HG03095 (cell line): ENCODE results near the gene TPST2.
"Not testable (repeated sequence)": the region's sequence is repeated elsewhere in the genome, so short reads cannot be mapped to it uniquely, and the experiment has no call there.

Experiments
- ATAC-seq: cut with Tn5 transposase; IDR thresholded peaks from one replicate; pipeline ENCODE4 v1.9.1; 2021; ENCODE audit warnings: moderate library complexity; ENCODE audit not compliant: unreplicated experiment

The TPST2 gene

DNA sequence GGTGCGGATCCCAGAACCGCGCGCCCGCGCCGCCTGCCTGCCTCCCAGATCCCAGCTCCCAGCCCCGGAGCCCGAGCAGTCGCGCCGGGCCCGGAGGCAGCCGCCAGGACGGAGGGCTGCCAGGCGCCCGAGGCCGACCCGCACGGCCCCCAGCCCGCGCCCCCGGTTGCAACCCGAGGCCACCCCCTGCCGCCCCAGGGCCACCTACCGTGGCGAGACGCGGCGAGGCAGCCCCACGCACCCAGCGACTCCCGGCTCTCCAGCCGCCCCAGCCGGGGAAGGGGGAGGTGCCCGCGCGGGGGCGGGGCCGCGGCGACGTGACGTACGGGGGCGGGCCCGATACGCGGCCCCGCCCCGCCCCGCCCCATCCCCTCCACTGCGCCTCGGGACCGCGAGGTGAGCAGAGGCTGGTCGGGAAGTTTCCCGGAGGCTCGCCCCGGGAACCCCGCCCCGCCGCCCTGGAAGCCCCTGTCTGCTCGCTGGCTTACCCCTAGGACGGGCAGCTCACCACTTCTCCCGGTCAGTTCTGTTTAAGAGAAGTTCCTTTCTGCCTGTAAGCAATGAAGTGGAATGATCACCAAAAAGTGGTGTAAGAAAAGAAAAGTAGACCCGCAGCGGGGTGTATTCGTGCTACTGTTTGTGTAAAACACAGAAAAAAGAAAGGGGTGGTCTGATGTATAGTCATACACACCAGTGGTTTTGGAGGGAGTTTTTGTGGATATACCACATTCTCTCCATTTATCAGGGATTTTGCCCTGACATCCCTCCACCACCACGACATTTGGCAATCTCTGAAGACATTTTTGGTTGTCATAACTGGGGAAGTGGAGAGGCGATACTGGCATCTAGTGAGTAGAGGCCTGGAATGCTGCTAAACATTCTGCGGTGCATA lies at the start of gene TPST2:
Gene TPST2, minus strand, starts transcription at position 288 of the 892 bp plus-strand sequence. CDS start 48,502 bp downstream, outside the sequence.
- peak; percentile 69 for ATAC-seq

DNA sequence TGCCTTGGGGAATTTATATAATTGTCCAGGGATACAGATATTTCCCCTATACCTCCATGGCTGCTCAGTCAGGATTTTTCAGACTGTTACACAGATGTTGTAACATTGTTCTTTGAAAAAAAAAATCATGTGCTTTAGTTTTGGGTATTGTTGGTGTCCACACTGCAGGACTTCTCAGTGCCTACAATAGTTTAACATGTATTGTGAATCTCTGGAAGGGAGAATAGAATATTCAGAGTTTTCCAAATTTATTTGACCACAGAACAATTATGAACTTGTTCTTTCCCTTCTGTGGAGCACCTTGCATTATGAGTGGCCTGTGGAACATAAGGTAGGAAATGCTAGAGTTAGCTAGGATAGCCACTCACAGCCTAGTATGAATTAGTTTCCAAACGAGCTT lies 46.4 kb upstream of the TPST2 start:
- ATAC-seq: no peak

DNA sequence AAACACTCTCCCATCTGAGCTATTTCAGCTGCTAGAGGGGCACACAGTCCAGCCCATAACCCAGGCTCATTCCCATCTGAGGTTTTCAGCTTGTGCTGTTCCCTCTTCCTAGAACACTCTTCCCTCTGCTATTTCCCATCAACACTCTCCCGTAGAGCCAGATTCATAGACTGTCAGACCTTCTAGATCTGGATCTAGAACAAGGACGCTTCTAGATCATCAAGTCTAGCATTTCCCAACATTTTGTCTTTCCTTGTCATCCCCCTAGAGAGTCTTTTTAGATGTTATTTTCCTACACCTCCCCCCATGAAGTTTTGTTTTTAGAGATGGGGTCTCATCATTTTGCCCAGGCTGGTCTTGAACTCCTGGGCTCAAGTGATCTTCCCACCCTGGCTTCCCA lies 45.2 kb upstream of the TPST2 start:
- no peak for ATAC-seq

DNA sequence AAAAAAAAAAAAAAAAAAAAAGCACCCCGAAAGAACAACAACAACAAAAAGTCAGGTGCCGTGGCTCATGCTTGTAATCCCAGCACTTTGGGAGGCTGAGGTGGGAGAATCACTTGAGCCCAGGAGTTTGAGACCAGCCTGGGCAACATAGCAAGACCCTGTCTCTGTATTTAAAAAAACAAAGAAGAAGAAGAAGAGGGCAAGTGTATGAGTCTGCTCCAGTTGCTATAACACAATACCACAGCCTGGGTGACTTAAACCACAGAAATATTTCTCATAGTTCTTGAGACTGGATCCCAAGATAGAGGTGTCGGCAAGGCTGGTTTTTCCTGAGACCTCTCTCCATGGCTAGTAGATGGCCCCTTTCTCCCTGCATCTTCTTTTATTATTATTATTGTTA lies 44.3 kb upstream of the TPST2 start:
- no peak for ATAC-seq

DNA sequence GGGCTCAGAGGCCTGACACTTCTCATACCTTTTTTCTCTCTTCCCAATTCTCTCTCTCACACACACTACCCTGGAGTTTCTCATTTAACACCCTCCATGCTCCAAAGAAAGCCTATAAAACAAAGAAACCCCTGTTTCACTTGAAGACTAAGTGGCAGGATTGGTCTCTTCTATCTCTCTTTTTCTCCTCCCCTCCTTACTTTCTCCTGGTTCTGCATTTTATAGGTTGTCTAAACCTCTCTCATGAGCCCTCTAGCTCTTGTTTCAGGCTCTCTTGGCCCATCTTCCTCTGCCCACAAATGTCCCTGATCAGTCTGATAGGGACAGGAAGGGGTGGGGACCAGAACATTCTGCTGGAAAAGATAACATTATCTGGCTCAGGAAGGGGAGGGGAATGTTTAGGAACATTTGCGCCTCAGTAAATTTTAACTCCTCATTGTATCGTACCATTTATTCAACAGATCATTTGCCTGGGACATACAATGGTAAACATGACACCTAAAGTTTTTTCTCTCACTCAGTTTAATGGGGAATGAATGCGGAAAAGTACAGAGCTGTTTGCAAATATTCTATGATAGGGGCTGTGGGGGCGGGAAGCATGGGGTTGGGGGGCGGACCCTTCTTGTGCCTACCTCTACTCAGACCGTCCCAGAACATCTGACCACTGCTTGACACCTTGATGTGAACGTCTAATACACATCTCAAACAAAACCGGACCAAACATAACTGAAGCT lies 42.7 kb upstream of the TPST2 start:
- no peak for ATAC-seq

DNA sequence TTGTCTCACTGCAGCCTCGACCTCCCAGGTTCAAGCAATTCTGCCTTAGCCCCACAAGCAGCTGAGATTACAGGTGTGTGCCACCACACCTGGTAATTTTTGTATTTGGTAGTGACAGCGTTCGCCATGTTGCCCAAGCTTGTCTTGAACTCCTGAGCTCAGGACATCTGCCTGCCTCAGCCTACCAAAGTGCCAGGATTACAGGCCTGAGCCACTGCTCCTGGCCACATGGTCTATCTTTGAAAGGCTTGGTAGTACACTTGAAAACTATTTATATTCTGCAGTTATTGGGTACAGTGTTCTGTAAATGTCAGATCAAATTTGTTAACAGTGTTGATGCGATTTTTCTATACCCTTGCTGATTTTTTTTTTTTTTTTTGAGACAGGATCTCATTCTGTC lies 41.4 kb upstream of the TPST2 start:
- ATAC-seq: no peak

DNA sequence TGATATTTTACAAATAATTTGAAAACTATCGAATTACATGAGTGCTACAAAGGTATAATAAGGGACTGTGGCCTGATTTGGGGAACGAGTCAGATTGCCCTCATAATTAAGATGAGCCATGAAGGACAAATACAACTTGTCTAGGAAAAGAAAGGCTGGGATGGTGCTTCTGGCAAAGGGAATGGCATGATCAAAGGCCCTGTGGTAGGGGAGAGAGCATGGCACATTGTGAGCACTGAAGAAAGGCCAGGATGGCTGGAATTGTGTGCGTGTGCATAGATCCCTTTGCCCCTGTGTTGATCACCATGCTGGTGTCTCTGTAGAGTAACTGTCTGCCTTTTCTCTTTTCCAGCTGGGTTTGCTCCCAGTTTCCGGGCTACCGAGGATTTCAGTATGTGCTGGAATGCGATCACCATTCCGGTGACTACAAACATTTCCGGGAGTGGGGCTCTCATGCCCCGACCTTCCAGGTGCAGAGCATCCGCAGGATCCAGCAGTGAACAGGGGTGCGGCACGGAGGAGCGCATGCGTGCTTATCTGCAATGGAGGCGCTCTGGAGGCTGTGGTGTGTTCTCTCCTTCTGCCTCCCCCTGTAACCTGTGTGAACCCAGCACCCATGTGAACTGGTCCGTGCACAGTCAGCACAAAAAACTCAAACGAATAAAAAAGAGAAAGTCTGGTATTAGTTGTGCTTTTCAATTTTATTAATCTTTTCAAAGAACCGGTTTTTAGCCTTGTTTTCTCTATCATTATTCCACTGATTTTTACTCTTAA lies 40.2 kb upstream of the TPST2 start:
- no peak for ATAC-seq

DNA sequence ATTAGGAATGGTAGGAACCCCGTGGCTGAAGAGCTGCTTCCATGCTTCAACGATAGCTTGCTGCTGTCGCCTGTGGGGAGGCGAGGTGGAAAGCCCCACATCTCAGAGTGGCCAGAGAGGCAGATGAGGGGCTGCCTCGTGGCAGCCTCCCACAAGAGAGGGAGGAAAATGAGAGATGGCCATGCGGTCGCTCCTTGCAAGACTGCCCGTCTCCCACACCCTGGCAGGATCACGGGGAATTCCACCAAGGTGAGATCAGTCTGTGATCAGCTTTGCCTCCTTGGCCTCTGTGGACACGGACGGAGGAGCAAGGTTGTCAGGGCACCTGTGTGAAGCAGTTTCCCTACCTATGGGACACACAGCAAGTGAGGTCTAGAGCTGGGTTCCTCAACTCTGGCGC lies 34.9 kb upstream of the TPST2 start:
- ATAC-seq: no peak

DNA sequence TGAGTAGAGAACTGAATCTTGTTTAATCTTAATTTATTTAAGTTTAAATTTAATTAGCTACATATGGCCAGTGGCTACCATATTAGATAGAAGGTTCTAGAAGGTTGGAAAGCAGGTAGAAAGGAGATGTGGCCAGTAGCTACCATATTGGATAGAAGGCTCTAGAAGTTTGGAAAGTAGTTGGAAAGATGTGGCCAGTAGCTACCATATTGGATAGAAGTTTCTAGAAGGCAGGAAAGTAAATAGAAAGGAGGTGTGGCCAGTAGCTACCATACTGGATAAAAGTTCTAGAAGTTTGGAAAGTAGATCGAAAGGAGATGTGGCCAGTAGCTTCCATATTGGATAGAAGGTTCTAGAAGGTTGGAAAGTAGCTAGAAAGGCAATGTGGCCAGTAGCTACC lies 34.1 kb upstream of the TPST2 start:
- no peak for ATAC-seq

DNA sequence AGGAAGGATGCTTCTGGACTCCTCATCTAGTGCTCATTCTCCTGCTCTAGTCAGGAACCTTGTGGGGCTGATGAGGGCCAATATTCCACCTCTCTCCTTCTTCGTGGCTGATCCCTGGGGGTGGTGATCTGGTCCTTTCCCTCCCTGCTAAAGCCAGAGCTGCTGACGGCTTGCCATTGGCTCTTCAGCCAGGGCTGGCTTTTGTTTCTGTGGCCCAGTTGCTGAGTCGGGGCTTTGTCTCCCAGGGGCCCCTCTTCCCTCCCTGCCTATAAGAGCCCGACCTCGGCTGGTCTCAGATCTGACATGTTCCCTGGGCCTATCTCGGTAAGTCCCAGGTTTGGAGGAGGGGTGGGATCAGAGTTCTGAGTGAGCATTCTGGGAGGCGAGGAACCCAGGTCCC lies 31.7 kb upstream of the TPST2 start, which contains the start of gene CRYBA4:
Gene CRYBA4, plus strand, starts transcription at position 301 of the 400 bp plus-strand sequence. CDS start 634 bp downstream, outside the sequence.
- no peak for ATAC-seq

DNA sequence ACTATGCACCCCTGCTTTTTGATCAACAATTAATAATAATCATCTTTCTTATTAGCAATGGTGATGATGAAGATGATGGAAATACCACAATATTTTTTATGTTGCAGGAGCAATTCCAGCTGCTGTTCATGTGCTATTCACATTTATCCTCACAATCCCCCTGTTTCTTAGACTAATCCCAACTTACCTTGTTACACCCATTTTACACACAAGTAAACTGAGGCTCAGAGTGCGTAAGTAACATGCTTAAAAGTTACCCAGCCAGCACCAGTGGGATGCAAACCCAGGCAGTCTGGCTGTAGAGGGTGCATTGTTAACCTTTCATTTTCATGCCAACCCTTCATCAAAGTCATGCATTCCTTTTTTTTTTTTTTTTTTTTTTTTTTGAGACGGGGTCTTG lies 30.3 kb upstream of the TPST2 start:
- no peak for ATAC-seq

DNA sequence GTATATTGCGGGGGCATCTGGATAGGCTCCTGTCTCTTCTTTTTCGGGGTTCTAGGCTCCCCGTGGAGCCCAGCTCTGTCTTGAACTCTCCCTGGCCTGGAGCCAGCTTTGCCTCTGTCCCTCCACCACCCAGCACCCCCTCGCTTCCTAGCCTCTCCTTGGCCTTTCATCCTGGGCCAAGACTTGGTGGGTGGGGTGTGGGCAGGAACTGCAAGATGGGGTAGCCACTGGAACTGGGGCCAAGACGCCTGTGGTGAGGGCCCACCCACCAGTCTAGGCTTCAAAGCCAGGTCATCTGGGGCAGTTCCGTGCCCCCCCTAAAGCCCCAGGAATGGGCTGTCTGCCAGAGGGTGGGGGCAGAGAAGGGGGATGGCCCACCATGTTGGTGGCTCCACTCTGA lies 29.6 kb upstream of the TPST2 start:
- ATAC-seq: no peak

DNA sequence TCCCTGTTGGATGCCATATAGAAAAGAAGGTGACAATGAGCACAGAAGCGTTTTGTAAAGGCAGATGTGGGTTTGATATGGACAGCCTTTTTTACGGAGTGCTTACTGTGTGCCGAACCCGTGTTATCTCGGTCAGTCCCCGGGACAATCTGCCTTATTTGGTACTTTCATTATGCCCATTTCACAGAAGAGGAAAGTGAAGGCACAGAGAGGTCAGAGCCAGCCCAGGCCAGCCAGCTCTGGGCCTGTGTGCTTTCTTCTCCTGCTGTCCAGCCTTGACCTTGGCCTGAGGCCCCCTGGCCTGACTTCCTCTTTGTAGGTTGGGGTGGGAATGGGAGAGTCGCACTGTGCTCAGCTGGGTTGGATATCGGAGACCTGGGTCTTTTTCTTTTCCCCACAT lies 28.5 kb upstream of the TPST2 start:
- no peak for ATAC-seq

DNA sequence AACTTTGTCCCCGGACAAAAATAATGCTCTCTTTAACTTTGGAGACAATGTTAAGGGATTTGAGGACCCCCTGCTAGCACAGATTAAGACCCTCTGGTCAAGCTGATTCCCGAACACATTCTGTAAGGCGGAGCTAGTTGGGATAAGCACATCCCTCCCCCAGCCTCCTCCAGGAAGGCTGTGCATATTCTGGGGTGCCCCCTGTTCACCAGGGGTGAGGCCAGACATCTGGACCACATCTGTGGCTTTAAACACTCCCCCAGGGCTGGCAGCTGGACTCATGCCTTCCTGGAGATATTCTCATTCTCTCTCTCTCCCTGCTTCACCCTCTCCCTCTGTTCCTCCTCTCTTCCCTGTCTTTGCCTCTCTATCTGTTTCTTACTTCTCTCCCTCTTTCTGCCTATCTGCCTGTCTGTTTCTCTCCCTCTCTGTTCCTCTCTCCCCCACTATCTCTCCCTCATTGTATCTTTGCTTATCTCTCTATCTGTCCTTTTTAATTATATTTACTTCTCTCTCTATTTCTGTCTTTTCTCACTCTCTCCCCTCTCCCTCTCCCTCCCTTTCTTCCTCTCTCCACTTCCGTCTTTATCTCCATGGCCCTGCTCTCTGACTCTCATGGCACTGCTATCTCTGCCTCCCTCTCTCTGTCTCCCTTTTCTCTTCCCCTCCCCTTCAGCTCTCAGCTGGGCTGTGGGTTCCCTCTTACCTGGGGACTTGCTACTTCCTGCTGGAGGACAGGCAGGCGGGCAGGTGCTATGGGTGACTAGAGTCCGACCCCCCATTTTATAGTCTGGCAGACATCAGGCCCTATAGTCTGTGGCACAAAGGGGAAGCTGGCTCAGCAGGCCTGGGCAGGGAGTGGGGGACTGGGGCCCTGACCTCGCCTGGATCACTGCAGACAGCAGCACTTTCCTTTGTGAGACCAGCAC lies 27.6 kb upstream of the TPST2 start, which contains the start of gene CRYBB1:
Gene CRYBB1, minus strand, starts transcription at position 757 of the 929 bp plus-strand sequence. CDS start 1,708 bp downstream, outside the sequence.
- ATAC-seq: no peak

DNA sequence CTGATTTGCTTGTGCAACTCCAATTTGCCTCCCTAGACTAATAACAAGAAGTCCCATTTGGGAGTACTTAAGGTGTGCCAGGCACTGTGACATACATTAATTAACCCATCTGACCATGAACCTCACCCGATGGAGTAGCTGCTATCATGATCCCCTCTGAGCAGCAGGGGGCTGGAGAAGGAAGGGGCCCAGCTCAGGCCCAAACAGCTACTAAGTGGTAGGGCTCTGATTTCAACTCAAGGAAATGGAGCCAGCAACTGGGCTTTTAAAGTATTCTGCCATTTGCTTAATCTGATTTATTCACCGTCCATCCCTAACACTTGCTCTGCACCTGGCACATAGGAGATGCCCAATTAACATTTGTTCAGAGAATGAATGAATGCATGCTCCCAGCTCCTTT lies 26.7 kb upstream of the TPST2 start:
- ATAC-seq: no peak

DNA sequence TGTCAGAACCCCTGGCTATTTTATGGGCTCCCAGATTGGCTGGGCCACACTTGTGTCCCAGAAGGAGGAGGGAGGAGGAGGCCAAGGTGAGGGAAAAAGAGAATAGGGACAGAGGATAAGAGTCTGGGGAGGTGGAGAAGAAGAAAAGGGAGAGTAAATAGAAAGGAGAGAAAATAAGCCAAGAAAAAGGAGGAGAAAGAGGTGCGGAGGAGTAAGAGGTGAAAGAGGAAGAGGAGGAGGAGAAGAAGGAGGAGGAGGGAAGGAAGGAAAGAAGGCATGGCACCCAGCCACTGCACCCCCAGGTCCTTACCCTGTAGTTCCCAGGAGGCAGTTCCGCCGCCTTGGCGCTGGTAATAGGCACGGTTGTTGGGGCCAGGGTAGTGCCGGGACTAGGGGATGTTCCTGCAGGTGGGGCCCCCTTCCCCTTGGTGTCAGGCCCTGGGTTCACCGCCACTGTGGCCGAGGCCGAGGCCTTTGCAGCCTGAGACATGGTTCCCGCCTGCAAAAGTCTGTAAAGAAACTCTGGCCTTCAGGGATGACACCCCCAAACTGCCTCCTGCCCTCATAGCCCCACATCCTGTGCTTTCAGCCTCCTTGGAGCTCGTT lies 26.0 kb upstream of the TPST2 start:
- ATAC-seq: no peak

DNA sequence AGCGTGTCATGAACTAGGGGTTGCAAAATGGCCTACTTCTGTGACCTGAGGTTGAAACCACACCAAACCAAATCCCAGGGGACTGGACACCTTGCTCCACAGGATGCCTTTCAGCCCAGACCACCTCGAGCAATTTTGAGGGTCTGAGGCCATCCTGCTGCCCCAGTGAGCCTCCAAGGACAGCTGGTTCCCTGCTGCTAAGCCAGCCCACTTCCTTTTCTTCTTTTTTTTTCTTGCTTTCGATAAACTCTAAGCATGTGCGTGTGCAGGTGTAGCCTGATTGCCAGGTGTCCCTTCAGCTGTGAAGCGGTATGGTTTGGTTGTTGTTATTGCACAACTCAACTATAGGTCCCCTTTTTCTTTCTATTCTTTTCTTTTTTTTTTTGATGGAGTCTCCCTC lies 25.2 kb upstream of the TPST2 start:
- no peak for ATAC-seq

DNA sequence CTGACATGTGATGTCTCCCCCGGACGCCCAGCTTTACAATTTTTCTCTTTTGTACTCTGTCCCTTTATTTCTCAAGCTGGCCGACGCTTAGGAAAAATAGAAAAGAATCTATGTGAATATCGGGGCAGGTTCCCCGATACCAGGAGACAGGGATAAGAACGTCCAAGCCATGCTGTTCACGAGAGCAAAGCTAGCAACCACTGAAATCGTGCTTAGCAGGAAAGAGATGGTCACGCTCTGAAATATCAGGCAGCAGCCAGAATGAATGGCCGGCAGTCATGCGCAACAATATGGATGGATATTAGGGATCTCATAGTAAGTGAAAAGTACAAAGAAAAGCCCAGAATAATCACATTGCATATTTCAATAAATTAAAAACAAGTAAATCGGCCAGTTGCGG lies 24.4 kb upstream of the TPST2 start:
- ATAC-seq: no peak

DNA sequence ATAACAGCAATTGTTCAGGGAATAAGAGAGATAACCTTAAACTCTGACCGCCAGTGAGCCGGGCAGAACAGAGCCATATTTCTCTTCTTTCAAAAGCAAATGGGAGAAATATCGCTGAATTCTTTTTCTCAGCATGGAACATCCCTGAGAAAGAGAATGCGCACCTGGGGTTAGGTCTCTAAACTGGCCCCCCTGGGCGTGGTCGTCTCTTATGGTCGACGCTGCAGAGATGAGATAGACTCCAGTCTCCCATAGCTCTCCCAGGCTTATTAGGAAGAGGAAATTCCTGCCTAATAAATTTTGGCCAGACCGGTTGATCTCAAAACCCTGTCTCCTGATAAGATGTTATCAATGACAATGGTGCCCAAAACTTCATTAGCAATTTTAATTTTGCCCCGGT lies 23.8 kb upstream of the TPST2 start:
- not testable (repeated sequence) for ATAC-seq

DNA sequence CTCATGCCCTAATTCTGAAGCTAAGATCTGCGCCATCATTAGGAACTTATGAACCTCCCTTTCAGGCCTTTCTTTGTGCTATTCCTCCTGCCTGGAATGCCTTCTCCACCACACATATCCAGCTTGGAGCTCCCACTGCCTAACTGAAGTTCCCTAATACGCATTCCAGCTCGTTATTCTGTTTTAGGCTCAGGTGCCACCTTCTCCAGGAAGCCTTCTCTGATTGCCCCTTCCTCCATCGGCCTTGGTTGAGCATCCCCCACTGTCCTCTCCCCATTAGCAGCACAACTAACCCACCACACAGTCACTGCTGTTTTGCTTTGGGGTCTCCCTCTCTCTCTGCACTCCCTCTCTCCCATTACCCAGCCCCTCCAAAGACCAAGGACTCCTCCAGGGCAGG lies 22.7 kb upstream of the TPST2 start:
- no peak for ATAC-seq
